LoVo (cell line): Measurements from ENCODE around the gene LOXL1.

ENCODE experiments used
- DNase-seq: peaks from one replicate; pipeline ENCODE4 v3.0.0-alpha.2; 2016; ENCODE audit warnings: low spot score

The LOXL1 gene

GRCh38 chr15:73900095-73900712, 26.1 kb upstream of the LOXL1 start:
- no peak for DNase-seq

GRCh38 chr15:73901126-73901810, 25.0 kb upstream of the LOXL1 start:
- no peak for DNase-seq

GRCh38 chr15:73902121-73903020, 23.9 kb upstream of the LOXL1 start:
- DNase-seq = no peak

- no peak for DNase-seq
Observed at GRCh38 chr15:73904026-73904815, 22.0 kb upstream of the LOXL1 start.

GRCh38 chr15:73905225-73905827, 20.9 kb upstream of the LOXL1 start:
- no peak for DNase-seq

GRCh38 chr15:73906346-73907034, 19.8 kb upstream of the LOXL1 start:
- DNase-seq = no peak

GRCh38 chr15:73907035-73907408, 19.2 kb upstream of the LOXL1 start:
- no peak for DNase-seq

- DNase-seq = peak; percentile 70
Observed at GRCh38 chr15:73908030-73908821, 18.0 kb upstream of the LOXL1 start.

GRCh38 chr15:73908822-73909122, 17.5 kb upstream of the LOXL1 start:
- no peak for DNase-seq

- DNase-seq = no peak
Observed at GRCh38 chr15:73909651-73910050, 16.6 kb upstream of the LOXL1 start.

GRCh38 chr15:73910522-73911303, 15.5 kb upstream of the LOXL1 start:
- DNase-seq = no peak

- DNase-seq = no peak
Observed at GRCh38 chr15:73912030-73912596, 14.1 kb upstream of the LOXL1 start.

- DNase-seq = no peak
Observed at GRCh38 chr15:73914145-73914544, 12.1 kb upstream of the LOXL1 start.

- DNase-seq = peak; percentile 26
Observed at GRCh38 chr15:73915082-73915481, 11.2 kb upstream of the LOXL1 start.

GRCh38 chr15:73918784-73919183, 7.5 kb upstream of the LOXL1 start:
- no peak for DNase-seq

- DNase-seq = no peak
Observed at GRCh38 chr15:73919706-73920105, 6.6 kb upstream of the LOXL1 start.

GRCh38 chr15:73921254-73921925, 4.9 kb upstream of the LOXL1 start:
- DNase-seq = no peak
